IMR-90 (cell line): ENCODE measurements around the gene BCCIP. TPM values are rescaled to one million over a fixed set of nuclear protein-coding genes. Genes with fewer than 3 reads are reported as not detected.
A peak's percentile ranks its signal among the peaks of the same experiment; 100 is the strongest.

Experiments used
- ATAC-seq: fragments of 200-7000 bp; cut with Tn5 transposase; 2 replicates; pipeline ENCODE4 v1.9.1; 2020; ENCODE audit warnings: low read depth, mild to moderate bottlenecking, moderate library complexity
- BruUV-seq: library from RNA; stranded (reverse); fragments of 400-500 nt; replicated peaks from 2 replicates; lab custom pipeline; 2021; lab: Mats Ljungman, UMichigan
- CTCF ChIA-PET: fragments of 300-600 bp; formaldehyde crosslinking; extraction: SDS; loops from one replicate; lab custom pipeline; 2021; ENCODE audit warnings: antibody characterized with exemption; lab: Yijun Ruan, JAX
- POLR2A ChIA-PET: fragments of 300-600 bp; sonication (Branson Sonifier 250); formaldehyde crosslinking; loops from one replicate; lab custom pipeline; 2022; ENCODE audit warnings: antibody characterized with exemption; ENCODE audit not compliant: unreplicated experiment; lab: Charles Lee
- DNase-seq: peaks from one replicate; pipeline ENCODE4 v3.0.0; 2013
- H2AFZ ChIP-seq: replicated peaks from 2 replicates; pipeline ENCODE3; 2013; ENCODE audit warnings: low read length, mild to moderate bottlenecking; ENCODE audit not compliant: poor library complexity
- H2AK5ac ChIP-seq: 2 replicates; pipeline ENCODE4 v1.6.1; 2013; ENCODE audit warnings: low read depth, low read length, inconsistent platforms
- H2AK9ac ChIP-seq: replicated peaks from 2 replicates; pipeline ENCODE3; 2013; ENCODE audit warnings: mild to moderate bottlenecking, low read depth, low read length, moderate library complexity; ENCODE audit not compliant: poor library complexity
- H2BK120ac ChIP-seq: 2 replicates; pipeline ENCODE4 v1.6.1; 2013; ENCODE audit warnings: low read depth, low read length, inconsistent platforms
- H2BK15ac ChIP-seq: 3 replicates; pipeline ENCODE4 v1.6.1; 2013; ENCODE audit warnings: low read depth, low read length, inconsistent platforms
- H2BK20ac ChIP-seq: 2 replicates; pipeline ENCODE4 v1.6.1; 2013; ENCODE audit warnings: low read depth, mild to moderate bottlenecking, inconsistent platforms, low read length, moderate library complexity
- H2BK5ac ChIP-seq: 2 replicates; pipeline ENCODE4 v1.6.1; 2013; ENCODE audit warnings: mild to moderate bottlenecking, low read depth, low read length, inconsistent platforms; ENCODE audit not compliant: poor library complexity, severe bottlenecking
- H3K14ac ChIP-seq: replicated peaks from 2 replicates; pipeline ENCODE4 v1.6.1; 2013; ENCODE audit warnings: low read depth, low read length, inconsistent platforms
- H3K18ac ChIP-seq: 2 replicates; pipeline ENCODE4 v1.6.1; 2013; ENCODE audit warnings: low read depth, low read length, control low read depth
- H3K23ac ChIP-seq: 2 replicates; pipeline ENCODE4 v1.6.1; 2013; ENCODE audit warnings: low read depth, low read length, inconsistent platforms
- H3K27ac ChIP-seq: 2 replicates; pipeline ENCODE4 v1.5.1; 2013; ENCODE audit warnings: mild to moderate bottlenecking, control low read depth, low read length; ENCODE audit not compliant: insufficient read depth
- H3K27me3 ChIP-seq: 2 replicates; pipeline ENCODE4 v1.6.1; 2013; ENCODE audit warnings: low read length; ENCODE audit not compliant: control insufficient read depth, insufficient read depth
- H3K36me3 ChIP-seq: 2 replicates; pipeline ENCODE4 v1.6.1; 2013; ENCODE audit warnings: low read length, mixed read lengths; ENCODE audit not compliant: control insufficient read depth, insufficient read depth
- H3K4ac ChIP-seq: 2 replicates; pipeline ENCODE4 v1.6.1; 2013; ENCODE audit warnings: low read depth, low read length, inconsistent platforms
- H3K4me1 ChIP-seq: 2 replicates; pipeline ENCODE4 v1.6.1; 2013; ENCODE audit warnings: low read length, mixed read lengths; ENCODE audit not compliant: control insufficient read depth, insufficient read depth
- H3K4me2 ChIP-seq: 2 replicates; pipeline ENCODE4 v1.6.1; 2013; ENCODE audit warnings: low read depth, mild to moderate bottlenecking, control low read depth, low read length, moderate library complexity
- H3K4me3 ChIP-seq: 2 replicates; pipeline ENCODE4 v1.5.1; 2013; ENCODE audit warnings: low read depth, mild to moderate bottlenecking, control low read depth, low read length, moderate library complexity; ENCODE audit not compliant: insufficient read depth
- H3K56ac ChIP-seq: 2 replicates; pipeline ENCODE4 v1.6.1; 2013; ENCODE audit warnings: low read length, inconsistent platforms; ENCODE audit not compliant: insufficient read depth; ENCODE audit errors: extremely low read depth
- H3K79me1 ChIP-seq, 2 experiments: 2 replicates each; pipeline ENCODE4 v1.6.1; 2013; ENCODE audit warnings: low read length in 2 of 2, inconsistent platforms in 1 of 2, low read depth in 1 of 2
- H3K9ac ChIP-seq: 2 replicates; pipeline ENCODE4 v1.6.1; 2013; ENCODE audit warnings: low read depth, low read length, control low read depth
- H3K9me1 ChIP-seq: 2 replicates; pipeline ENCODE4 v1.6.1; 2013; ENCODE audit warnings: low read length, inconsistent platforms; ENCODE audit not compliant: insufficient read depth
- H3K9me3 ChIP-seq: 2 replicates; pipeline ENCODE4 v1.6.1; 2013; ENCODE audit warnings: low read length; ENCODE audit not compliant: control insufficient read depth, insufficient read depth
- H4K20me1 ChIP-seq: 2 replicates; pipeline ENCODE4 v1.6.1; 2013; ENCODE audit warnings: low read length, inconsistent platforms; ENCODE audit not compliant: insufficient read depth
- H4K5ac ChIP-seq: 2 replicates; pipeline ENCODE4 v1.6.1; 2013; ENCODE audit warnings: mild to moderate bottlenecking, low read depth, low read length, control low read depth
- H4K8ac ChIP-seq, 2 experiments: 2 replicates each; pipeline ENCODE4 v1.6.1; 2013; ENCODE audit warnings: low read depth in 2 of 2, low read length in 2 of 2, control low read depth in 1 of 2, inconsistent platforms in 1 of 2
- H4K91ac ChIP-seq: 2 replicates; pipeline ENCODE4 v1.6.1; 2013; ENCODE audit warnings: low read depth, low read length, inconsistent platforms; ENCODE audit not compliant: insufficient read depth
- CHD1 ChIP-seq: IDR thresholded peaks from 2 replicates; pipeline ENCODE4 v1.6.1; 2012; ENCODE audit warnings: low read depth, low read length, improper control_type of control experiment
- ELK1 ChIP-seq: fragments of 150-350 bp; IDR thresholded peaks from 2 replicates; pipeline ENCODE4 v1.6.1; 2016; ENCODE audit warnings: low read depth, mild to moderate bottlenecking, low read length, moderate library complexity, borderline replicate concordance
- MXI1 ChIP-seq: IDR thresholded peaks from 2 replicates; pipeline ENCODE4 v1.6.1; 2012; ENCODE audit warnings: low read depth, mild to moderate bottlenecking, low read length, moderate library complexity, borderline replicate concordance
- RCOR1 ChIP-seq: IDR thresholded peaks from 2 replicates; pipeline ENCODE4 v1.6.1; 2012; ENCODE audit warnings: mild to moderate bottlenecking, low read length, improper control_type of control experiment; ENCODE audit not compliant: insufficient replicate concordance
- RFX5 ChIP-seq: IDR thresholded peaks from 2 replicates; pipeline ENCODE4 v1.8.0; 2012; ENCODE audit warnings: low read depth, mild to moderate bottlenecking, low read length, moderate library complexity
- WGBS, 2 experiments: methylation state at CpG; one replicate each; pipeline versions ENCODE4 v1.1.5 to v1.1.7; 2013; ENCODE audit warnings: missing lambda C conversion rate in 2 of 2; ENCODE audit not compliant: insufficient read length in 1 of 2; ENCODE audit errors: extremely low coverage in 2 of 2; 5-methylcytosine and 5-hydroxymethylcytosine counted together
- dilution Hi-C: fragments of 300-500 bp; cut with HindIII; formaldehyde crosslinking; loops from one replicate; pipeline ENCODE4 v1.14.3; 2018; ENCODE audit warnings: low sequenced_read_pairs; ENCODE audit not compliant: unreplicated experiment
- in situ Hi-C: fragments of 300-500 bp; cut with MboI; formaldehyde crosslinking; loops from 3 replicates; pipeline ENCODE4 v1.14.3; 2019; ENCODE audit warnings: low sequenced_read_pairs, inconsistent platforms, mixed read lengths
- intact Hi-C: fragments of 100-400 bp; cut with micrococcal nuclease; formaldehyde crosslinking; loops from 2 replicates; pipeline ENCODE4 v1.10.0; 2022
- polyA plus RNA-seq, 3 experiments: library from polyadenylated mRNA; depleted of rRNA; stranded (reverse); fragments of >200 nt; gene quantifications; 2 replicates each; pipeline ENCODE4 v1.2.3, GENCODE V29; 2012; ENCODE audit warnings: low replicate concordance in 1 of 3
- total RNA-seq: library from RNA; depleted of rRNA; stranded (reverse); fragments of >200 nt; gene quantifications from 2 replicates; pipeline ENCODE4 v1.2.3, GENCODE V29; 2012

The BCCIP gene
- total and polyA plus RNA-seq, 2 of the 4 experiments (the other 2 are of a cell fraction), result 31.9 to 49.2 TPM

DNA sequence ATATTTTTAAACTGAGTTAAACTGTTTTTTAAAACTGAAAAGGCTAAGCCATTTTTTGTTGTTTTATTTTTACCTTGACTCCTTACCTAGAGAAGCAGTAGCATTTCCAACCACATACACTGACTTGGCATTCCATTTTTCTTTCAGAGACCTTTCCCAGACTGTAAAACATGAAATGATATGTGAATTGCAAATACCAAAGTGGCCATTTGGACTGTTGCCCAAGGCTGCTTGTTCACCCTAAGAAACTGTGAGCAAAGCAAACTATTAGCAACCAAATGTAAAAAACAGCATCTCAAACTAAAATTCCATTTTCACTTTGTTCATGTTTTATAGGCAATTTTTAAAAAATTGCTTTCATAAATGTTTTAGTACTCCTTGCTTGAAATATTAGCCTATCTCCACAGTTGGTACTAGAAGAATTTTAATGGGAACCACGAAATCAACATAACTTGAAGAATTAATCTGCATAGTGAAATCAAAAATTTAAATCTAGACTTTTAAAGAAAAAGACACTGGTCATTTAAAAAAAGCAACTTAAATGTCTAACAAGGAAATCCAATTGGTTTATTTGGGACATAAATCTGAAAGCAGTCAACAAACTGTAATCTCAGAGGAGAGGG is 11.1 kb upstream of the BCCIP start:
- no peak overlapping the region for H3K9ac ChIP-seq
- H3K4me1 ChIP-seq, result no peaks in the 10 kb centered on the region
- H3K23ac ChIP-seq, result no peak overlapping the region
- no CpG with 5 or more reads among the region's 1 CpG for WGBS, 2 experiments
- H3K4me3 ChIP-seq, result no peak overlapping the region
- POLR2A ChIA-PET, result interaction anchor here (0.6 kb wide), 1 partner anchor 16 kb away, joined by 7 read pairs; no protein-coding TSS in a partner anchor
- H2AFZ ChIP-seq, result no peak overlapping the region
- no peak overlapping the region for H2BK20ac ChIP-seq
- H4K5ac ChIP-seq, result no peak overlapping the region
- H3K9me1 ChIP-seq, result no peaks in the 10 kb centered on the region
- ATAC-seq (no peak), DNase-seq (peak; percentile 58)
- no peak overlapping the region for H2AK5ac ChIP-seq
- CTCF ChIA-PET, result no interaction called here
- dilution Hi-C loops, result no loop called here
- no peak overlapping the region for H3K56ac ChIP-seq
- no peak overlapping the region for H3K14ac ChIP-seq
- H3K79me1 ChIP-seq, result 0 out of 4 replicates have a peak, but pooled peaks cover 0 to 1% of the 10 kb centered on the region in 2 experiments
- H2AK9ac ChIP-seq, result no peak overlapping the region
- peaks cover 41% of the 10 kb centered on the region for H3K36me3 ChIP-seq
- no peak overlapping the region for H3K18ac ChIP-seq
- no peak overlapping the region for H4K8ac ChIP-seq
- H3K27ac ChIP-seq, result no peak overlapping the region
- H4K20me1 ChIP-seq, result no peaks in the 10 kb centered on the region
- in situ Hi-C loops, result no loop called here
- H2BK120ac ChIP-seq, result no peak overlapping the region
- intact Hi-C loops, result loop anchor here (5.0 kb wide), 1 partner anchor 60 kb away; no protein-coding TSS in a partner anchor
- no peaks in the 10 kb centered on the region for H3K27me3 ChIP-seq
- H3K9me3 ChIP-seq, result no peaks in the 10 kb centered on the region
- H3K4ac ChIP-seq, result no peak overlapping the region
- H4K91ac ChIP-seq, result no peak overlapping the region
- H2BK5ac ChIP-seq, result no peak overlapping the region
- no peak for TF ChIP-seq CHD1
- no peak for TF ChIP-seq MXI1
- TF ChIP-seq RFX5, result no peak
- TF ChIP-seq ELK1, result no peak
- no peak for TF ChIP-seq RCOR1
- BruUV-seq, result no TSS peak
- H2BK15ac ChIP-seq, result no peak overlapping the region
- no peak overlapping the region for H3K4me2 ChIP-seq
